HepG2 (cell line): Measurements from ENCODE around the gene FANCD2. TPM values are rescaled to one million over a fixed set of nuclear protein-coding genes. Genes with fewer than 3 reads are reported as not detected.

Source experiments
- ATAD3A ChIP-seq: sonication (generic); formaldehyde crosslinking; IDR thresholded peaks from 2 replicates; pipeline ENCODE4 v1.4.0; 2020; ENCODE audit warnings: missing genetic modification reagents
- ATRX ChIP-seq: sonication (generic); formaldehyde crosslinking; IDR thresholded peaks from 2 replicates; pipeline ENCODE4 v1.4.0; 2020; ENCODE audit warnings: missing genetic modification reagents, borderline replicate concordance
- JDP2 ChIP-seq: sonication (generic); formaldehyde crosslinking; IDR thresholded peaks from 2 replicates; pipeline ENCODE4 v1.8.1; 2022; ENCODE audit warnings: missing genetic modification reagents, borderline replicate concordance
- MED8 ChIP-seq: sonication (generic); formaldehyde crosslinking; IDR thresholded peaks from 2 replicates; pipeline ENCODE4 v1.8.1; 2023; ENCODE audit warnings: mild to moderate bottlenecking, missing genetic modification reagents; ENCODE audit not compliant: insufficient replicate concordance
- PCBP1 ChIP-seq: fragments of 200-400 bp; formaldehyde crosslinking; IDR thresholded peaks from 2 replicates; pipeline ENCODE4 v1.6.1; 2017; ENCODE audit warnings: mild to moderate bottlenecking, low read depth, low read length, borderline replicate concordance
- PTBP1 ChIP-seq: fragments of 200-400 bp; formaldehyde crosslinking; IDR thresholded peaks from 2 replicates; pipeline ENCODE4 v1.6.1; 2018; ENCODE audit warnings: low read length, low read depth; ENCODE audit not compliant: poor library complexity, severe bottlenecking
- SMARCC2 ChIP-seq: fragments of 450-650 bp; IDR thresholded peaks from 2 replicates; pipeline ENCODE4 v1.6.1; 2017; ENCODE audit warnings: antibody characterized with exemption, mild to moderate bottlenecking
- ZBTB21 ChIP-seq: sonication (generic); formaldehyde crosslinking; IDR thresholded peaks from 2 replicates; pipeline ENCODE4 v1.4.0; 2020; ENCODE audit warnings: missing genetic modification reagents
- ZFP41 ChIP-seq: sonication (generic); formaldehyde crosslinking; IDR thresholded peaks from 2 replicates; pipeline ENCODE4 v1.4.0; 2020; ENCODE audit warnings: mild to moderate bottlenecking, missing genetic modification reagents, borderline replicate concordance
- ZFX ChIP-seq: sonication (generic); formaldehyde crosslinking; IDR thresholded peaks from 2 replicates; pipeline ENCODE4 v1.4.0; 2020; ENCODE audit warnings: mild to moderate bottlenecking, low read depth, missing genetic modification reagents, moderate library complexity
- ZNF234 ChIP-seq: sonication (generic); formaldehyde crosslinking; conservative IDR thresholded peaks from 2 replicates; pipeline ENCODE4 v1.5.1; 2020; ENCODE audit warnings: mild to moderate bottlenecking, missing genetic modification reagents
- ZNF256 ChIP-seq: sonication (generic); formaldehyde crosslinking; conservative IDR thresholded peaks from 2 replicates; pipeline ENCODE4 v1.4.0; 2020; ENCODE audit warnings: missing genetic modification reagents
- ZNF430 ChIP-seq: sonication (generic); formaldehyde crosslinking; IDR thresholded peaks from 2 replicates; pipeline ENCODE4 v1.9.0; 2021; ENCODE audit warnings: mild to moderate bottlenecking, missing genetic modification reagents
- ZNF552 ChIP-seq: sonication (generic); formaldehyde crosslinking; IDR thresholded peaks from 2 replicates; pipeline ENCODE4 v1.9.0; 2022; ENCODE audit warnings: missing genetic modification reagents, mild to moderate bottlenecking, borderline replicate concordance
- ZNF709 ChIP-seq: sonication (generic); formaldehyde crosslinking; IDR thresholded peaks from 2 replicates; pipeline ENCODE4 v1.5.0; 2020; ENCODE audit warnings: mild to moderate bottlenecking, missing genetic modification reagents
- polyA plus RNA-seq, 8 experiments: library from polyadenylated mRNA; depleted of rRNA in 3 of 8; stranded (reverse) in 7 of 8; unstranded in 1 of 8; fragments of >200 nt; fragmentation: Illumina TruSeq in 4 of 8; extraction: Trizol in 4 of 8; gene quantifications; 2 replicates each; pipeline versions ENCODE4 v1.2.1 to v1.2.3, GENCODE V29; 2011 to 2016; ENCODE audit warnings: low read depth in 4 of 8, missing spikeins in 1 of 8, mixed read lengths in 1 of 8; ENCODE audit not compliant: insufficient read depth in 1 of 8
- total RNA-seq, 5 experiments: library from RNA; depleted of rRNA; stranded (reverse); fragments of >200 nt; fragmentation: Illumina TruSeq; extraction: Trizol; gene quantifications; 2 replicates each; pipeline ENCODE4 v1.2.3, GENCODE V29; 2016; ENCODE audit warnings: low read depth in 1 of 5
- TF ChIP-seq, protein P1 (sequence below): sonication (generic); formaldehyde crosslinking; IDR thresholded peaks from 2 replicates; pipeline ENCODE4 v1.4.0; 2020; ENCODE audit warnings: missing genetic modification reagents
- TF ChIP-seq, protein P2 (sequence below): sonication (generic); formaldehyde crosslinking; IDR thresholded peaks from 2 replicates; pipeline ENCODE4 v1.5.0; 2020; ENCODE audit warnings: mild to moderate bottlenecking, missing genetic modification reagents, moderate library complexity
- TF ChIP-seq, protein P3 (sequence below): sonication (generic); formaldehyde crosslinking; IDR thresholded peaks from 2 replicates; pipeline ENCODE4 v1.5.1; 2020; ENCODE audit warnings: missing genetic modification reagents, mild to moderate bottlenecking, borderline replicate concordance
- TF ChIP-seq, protein P4 (sequence below): sonication (generic); formaldehyde crosslinking; IDR thresholded peaks from 2 replicates; pipeline ENCODE4 v1.8.0; 2022; ENCODE audit warnings: mild to moderate bottlenecking, missing genetic modification reagents, moderate library complexity
- TF ChIP-seq, protein P5 (sequence below), 2 experiments: sonication (generic) in 1 of 2; formaldehyde crosslinking in 1 of 2; IDR thresholded peaks; 2 replicates each; pipeline versions ENCODE4 v1.4.0 to v1.6.1; 2018 to 2020; ENCODE audit warnings: missing genetic modification reagents in 2 of 2, borderline replicate concordance in 1 of 2, low read depth in 1 of 2, mild to moderate bottlenecking in 1 of 2, missing biosample characterization in 1 of 2

The FANCD2 gene
- total and polyA plus RNA-seq, 2 of the 13 experiments (the other 11 are each of a cell fraction or from before 2014, with no cell fraction given), result 10.1 to 42.0 TPM

DNA sequence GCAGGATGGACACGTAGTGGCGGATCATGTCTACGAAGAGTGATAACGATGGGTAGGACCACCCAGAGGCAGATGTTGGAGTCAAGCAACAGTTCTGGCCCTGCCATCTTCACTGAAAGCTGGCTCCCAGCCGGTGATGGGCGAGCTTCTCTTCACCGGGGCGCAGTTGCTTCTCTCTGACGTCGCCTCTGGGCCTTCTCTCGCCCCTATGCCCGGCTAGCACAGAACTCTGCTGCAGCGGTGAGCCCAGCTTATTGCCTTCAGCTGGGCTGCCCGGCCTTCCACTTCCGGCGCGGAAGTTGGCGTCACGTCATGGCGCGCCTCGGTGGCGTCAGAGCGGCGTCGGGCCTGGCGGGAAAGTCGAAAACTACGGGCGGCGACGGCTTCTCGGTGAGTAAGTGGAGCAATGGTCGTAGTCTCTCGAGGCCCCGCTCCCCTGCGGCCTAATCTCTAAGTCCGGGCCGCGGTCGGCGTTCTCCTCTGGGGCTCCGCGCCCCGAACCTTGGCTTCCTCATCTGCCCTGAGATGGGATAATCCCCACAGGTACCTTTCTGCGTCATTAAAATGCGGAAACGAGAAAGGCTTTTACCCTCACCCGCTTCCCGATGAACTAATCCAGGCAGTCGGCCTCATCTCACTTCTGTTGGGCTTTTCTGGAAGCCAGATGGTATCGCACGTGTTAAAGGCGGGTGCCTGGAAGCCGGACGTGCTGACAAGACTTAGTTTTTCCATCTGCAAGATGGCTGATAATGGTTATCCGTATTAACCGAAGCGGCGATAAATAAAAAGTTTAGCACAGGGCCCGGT, at the start of gene FANCD2 (continued):
- TF ChIP-seq, protein P1, sequence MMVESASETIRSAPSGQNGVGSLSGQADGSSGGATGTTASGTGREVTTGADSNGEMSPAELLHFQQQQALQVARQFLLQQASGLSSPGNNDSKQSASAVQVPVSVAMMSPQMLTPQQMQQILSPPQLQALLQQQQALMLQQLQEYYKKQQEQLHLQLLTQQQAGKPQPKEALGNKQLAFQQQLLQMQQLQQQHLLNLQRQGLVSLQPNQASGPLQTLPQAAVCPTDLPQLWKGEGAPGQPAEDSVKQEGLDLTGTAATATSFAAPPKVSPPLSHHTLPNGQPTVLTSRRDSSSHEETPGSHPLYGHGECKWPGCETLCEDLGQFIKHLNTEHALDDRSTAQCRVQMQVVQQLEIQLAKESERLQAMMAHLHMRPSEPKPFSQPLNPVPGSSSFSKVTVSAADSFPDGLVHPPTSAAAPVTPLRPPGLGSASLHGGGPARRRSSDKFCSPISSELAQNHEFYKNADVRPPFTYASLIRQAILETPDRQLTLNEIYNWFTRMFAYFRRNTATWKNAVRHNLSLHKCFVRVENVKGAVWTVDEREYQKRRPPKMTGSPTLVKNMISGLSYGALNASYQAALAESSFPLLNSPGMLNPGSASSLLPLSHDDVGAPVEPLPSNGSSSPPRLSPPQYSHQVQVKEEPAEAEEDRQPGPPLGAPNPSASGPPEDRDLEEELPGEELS, result peak; percentile 46; the same call in 1 of the 2 replicates
- TF ChIP-seq PCBP1 (peak; percentile 97; the same call in 1 of the 2 replicates), ZNF256 (CRISPR knock-in tag) (peak; percentile 76; the same call in 1 of the 2 replicates), ATRX (no peak), ATAD3A (CRISPR knock-in tag) (no peak), ZFP41 (CRISPR knock-in tag) (peak; percentile 76; the same call in 1 of the 2 replicates), JDP2 (CRISPR knock-in tag) (peak; percentile 55; the same call in 1 of the 2 replicates), ZNF552 (CRISPR knock-in tag) (peak; percentile 84), ZNF234 (no peak), PTBP1 (no peak), ZFX (CRISPR knock-in tag) (peak; percentile 97), ZNF709 (CRISPR knock-in tag) (0 out of 2 replicates have a peak, but pooled peaks have one; percentile 30), SMARCC2 (peak; percentile 89; the same call in 1 of the 2 replicates), ZNF430 (CRISPR knock-in tag) (peak; percentile 61; the same call in 1 of the 2 replicates), MED8 (CRISPR knock-in tag) (peak; percentile 70), ZBTB21 (peak; percentile 97)
- TF ChIP-seq, protein P2, sequence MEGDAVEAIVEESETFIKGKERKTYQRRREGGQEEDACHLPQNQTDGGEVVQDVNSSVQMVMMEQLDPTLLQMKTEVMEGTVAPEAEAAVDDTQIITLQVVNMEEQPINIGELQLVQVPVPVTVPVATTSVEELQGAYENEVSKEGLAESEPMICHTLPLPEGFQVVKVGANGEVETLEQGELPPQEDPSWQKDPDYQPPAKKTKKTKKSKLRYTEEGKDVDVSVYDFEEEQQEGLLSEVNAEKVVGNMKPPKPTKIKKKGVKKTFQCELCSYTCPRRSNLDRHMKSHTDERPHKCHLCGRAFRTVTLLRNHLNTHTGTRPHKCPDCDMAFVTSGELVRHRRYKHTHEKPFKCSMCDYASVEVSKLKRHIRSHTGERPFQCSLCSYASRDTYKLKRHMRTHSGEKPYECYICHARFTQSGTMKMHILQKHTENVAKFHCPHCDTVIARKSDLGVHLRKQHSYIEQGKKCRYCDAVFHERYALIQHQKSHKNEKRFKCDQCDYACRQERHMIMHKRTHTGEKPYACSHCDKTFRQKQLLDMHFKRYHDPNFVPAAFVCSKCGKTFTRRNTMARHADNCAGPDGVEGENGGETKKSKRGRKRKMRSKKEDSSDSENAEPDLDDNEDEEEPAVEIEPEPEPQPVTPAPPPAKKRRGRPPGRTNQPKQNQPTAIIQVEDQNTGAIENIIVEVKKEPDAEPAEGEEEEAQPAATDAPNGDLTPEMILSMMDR (CRISPR knock-in tag), result no peak; the same call in 1 of the 2 replicates
- TF ChIP-seq, protein P3, sequence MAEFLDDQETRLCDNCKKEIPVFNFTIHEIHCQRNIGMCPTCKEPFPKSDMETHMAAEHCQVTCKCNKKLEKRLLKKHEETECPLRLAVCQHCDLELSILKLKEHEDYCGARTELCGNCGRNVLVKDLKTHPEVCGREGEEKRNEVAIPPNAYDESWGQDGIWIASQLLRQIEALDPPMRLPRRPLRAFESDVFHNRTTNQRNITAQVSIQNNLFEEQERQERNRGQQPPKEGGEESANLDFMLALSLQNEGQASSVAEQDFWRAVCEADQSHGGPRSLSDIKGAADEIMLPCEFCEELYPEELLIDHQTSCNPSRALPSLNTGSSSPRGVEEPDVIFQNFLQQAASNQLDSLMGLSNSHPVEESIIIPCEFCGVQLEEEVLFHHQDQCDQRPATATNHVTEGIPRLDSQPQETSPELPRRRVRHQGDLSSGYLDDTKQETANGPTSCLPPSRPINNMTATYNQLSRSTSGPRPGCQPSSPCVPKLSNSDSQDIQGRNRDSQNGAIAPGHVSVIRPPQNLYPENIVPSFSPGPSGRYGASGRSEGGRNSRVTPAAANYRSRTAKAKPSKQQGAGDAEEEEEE (CRISPR knock-in tag), result peak; percentile 39; the same call in 1 of the 2 replicates
- TF ChIP-seq, protein P4, sequence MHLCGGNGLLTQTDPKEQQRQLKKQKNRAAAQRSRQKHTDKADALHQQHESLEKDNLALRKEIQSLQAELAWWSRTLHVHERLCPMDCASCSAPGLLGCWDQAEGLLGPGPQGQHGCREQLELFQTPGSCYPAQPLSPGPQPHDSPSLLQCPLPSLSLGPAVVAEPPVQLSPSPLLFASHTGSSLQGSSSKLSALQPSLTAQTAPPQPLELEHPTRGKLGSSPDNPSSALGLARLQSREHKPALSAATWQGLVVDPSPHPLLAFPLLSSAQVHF, result peak; percentile 89
- TF ChIP-seq, protein P5, sequence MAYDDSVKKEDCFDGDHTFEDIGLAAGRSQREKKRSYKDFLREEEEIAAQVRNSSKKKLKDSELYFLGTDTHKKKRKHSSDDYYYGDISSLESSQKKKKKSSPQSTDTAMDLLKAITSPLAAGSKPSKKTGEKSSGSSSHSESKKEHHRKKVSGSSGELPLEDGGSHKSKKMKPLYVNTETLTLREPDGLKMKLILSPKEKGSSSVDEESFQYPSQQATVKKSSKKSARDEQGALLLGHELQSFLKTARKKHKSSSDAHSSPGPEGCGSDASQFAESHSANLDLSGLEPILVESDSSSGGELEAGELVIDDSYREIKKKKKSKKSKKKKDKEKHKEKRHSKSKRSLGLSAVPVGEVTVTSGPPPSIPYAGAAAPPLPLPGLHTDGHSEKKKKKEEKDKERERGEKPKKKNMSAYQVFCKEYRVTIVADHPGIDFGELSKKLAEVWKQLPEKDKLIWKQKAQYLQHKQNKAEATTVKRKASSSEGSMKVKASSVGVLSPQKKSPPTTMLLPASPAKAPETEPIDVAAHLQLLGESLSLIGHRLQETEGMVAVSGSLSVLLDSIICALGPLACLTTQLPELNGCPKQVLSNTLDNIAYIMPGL (CRISPR knock-in tag; IDR thresholded peaks at IDR 0.05; ENCODE audit: borderline replicate concordance in 1 of 2, low read depth in 1 of 2), result peak; percentile 80 to 88
